HG03196 (cell line): Measurements from ENCODE around the gene SLIT3.
"Not testable (repeated sequence)": the region's sequence is repeated elsewhere in the genome, so short reads cannot be mapped to it uniquely, and the experiment has no call there.

Experiments
- ATAC-seq: cut with Tn5 transposase; IDR thresholded peaks from one replicate; pipeline ENCODE4 v1.9.1; 2021; ENCODE audit not compliant: unreplicated experiment

SLIT3 gene

DNA sequence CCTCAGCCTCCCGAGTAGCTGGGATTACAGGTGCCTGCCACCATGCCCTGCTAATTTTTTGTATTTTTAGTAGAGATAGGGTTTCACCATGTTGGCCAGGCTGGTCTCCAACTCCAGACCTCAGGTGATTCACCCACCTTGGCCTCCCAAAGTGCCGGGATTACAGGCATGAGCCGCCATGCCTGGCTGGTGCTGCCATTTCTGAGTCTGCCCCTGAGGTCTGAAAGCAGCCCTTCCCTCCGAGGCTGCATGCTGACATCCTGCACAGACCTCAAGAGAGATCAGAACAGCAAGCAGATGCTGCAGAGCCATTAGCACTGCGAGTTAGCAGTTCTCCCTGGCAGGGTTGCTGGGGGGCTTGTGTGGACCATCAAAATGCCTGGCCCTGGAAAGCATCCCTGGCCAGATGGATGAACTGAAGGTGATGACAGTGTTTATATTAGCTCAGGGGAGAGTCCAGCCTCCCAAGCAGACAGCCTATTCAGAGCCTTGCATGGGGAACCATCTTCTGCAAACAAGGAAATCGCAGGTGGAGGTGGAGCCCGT lies 545.3 kb downstream of the SLIT3 start:
- ATAC-seq: no peak

DNA sequence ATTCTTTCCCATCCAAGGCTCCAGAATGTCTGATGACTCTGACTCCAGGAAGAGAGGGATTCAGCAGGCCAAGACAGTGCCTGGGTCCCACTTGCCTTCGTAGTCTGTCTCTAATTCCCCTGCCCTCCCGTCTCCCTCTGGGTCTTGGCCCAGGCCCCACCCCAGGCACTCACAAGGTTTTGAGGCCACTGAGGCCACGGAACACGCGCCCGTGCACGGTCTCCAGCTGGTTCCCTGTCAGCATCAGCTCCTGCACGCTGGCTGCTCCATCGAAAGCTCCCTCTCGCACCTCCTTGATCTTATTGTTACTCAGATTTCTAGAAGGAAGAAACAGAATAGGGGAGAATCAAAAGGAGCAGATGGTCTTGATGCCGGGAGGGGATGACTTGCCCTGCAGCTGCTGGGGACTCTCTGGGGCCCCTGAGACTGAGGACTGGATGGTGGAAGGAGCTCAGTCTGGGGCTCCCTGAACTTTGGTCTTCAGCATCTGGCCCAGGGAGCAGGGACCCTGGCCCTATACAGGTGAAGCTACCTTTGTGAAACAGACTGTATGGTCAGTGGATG lies 547.2 kb downstream of the SLIT3 start:
- no peak for ATAC-seq

GRCh38 chr5:168752416-168753190 lies 548.3 kb downstream of the SLIT3 start:
- ATAC-seq: no peak

DNA sequence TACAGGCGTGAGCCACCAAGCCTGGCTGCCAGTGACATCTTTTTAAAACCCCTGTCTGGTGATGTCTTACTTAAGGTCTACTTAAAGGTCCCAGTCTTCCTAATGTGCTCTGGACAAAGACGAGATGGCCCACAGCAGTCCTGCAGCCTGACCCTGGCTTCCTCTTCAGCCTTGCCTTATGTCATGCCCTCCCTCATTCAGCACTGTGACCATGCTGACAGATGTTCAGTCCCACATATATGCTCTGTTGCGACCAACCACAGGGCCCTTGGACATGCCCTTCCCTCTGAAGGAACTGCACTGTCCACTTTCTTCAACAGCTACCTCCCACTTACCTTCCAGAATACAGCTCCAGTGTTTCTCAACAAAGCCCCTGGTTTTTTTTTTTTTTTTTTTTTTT lies 548.9 kb downstream of the SLIT3 start:
- ATAC-seq: no peak

- no peak for ATAC-seq
Measured at GRCh38 chr5:168750926-168751325, 550.0 kb downstream of the SLIT3 start.

DNA sequence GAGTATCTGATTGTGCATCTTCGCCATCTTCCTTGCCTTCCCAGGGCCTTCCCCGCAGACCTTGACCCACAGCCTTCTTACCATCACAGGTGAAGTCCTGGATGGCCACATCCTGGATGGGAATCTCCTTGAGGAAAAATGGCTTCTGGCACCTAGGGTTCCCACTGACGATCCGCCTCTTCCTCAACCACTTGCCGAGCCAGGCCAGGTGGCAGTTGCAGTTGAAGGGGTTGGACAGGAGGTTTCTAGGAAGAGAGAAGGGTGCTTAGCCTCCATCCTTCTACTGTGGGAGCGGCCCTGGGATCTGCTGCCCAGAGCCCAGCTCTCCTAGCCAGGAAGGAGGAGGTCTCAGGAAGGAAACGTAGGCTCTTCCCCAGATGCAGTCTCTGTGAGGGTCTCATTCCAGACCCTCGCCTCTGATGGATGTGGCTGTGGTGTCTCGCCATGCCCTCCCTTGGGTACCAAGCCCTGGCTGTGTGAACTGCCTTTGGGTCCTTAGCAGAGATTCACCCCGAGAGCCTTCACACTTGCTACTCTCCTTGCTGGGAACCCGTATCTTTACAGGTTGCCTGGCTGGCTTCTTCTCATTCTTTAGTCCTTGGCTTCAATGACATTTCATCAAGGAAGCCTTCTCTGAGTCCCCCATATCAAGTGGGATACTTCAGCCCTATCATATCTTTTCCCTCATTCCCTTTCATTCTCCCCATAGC lies 551.4 kb downstream of the SLIT3 start:
- no peak for ATAC-seq

DNA sequence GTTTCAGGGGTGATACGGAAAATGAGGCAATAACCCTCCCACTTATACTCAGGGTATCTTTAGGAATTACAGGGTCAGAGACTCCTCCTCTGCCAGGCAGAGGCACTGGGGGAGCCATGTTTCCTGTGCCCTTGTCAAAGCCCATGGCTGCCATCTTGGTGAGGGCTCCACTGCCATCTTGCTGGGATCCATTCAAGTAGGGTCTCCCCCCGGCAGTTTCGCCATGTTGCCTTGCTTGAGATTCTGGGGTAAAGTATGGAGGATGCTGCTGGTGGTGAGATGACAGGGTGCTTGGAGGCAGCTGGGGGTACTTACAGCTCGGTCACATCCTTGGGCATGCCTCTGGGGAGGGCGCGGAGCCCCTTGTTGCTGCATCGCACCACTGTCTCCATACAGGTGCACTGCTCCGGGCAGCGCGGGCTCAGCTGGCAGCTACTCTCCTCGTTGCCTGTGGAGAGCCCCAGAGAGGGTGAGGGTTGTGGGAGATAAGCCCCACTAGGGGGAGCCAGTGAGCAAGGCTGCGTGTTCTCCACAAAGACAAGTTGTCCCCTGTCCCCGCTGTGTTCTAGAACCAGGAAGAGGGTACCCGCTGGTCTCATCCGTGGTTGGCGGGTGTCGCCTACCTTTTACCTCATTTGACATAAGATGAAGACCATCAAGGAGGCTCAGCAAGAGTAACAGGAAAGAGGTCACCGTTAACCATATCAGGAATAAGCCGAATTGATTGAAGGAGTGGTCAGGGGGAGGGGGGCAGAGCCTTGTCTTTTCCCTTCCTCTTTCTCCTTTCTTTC lies 552.8 kb downstream of the SLIT3 start:
- ATAC-seq: peak; percentile 77

DNA sequence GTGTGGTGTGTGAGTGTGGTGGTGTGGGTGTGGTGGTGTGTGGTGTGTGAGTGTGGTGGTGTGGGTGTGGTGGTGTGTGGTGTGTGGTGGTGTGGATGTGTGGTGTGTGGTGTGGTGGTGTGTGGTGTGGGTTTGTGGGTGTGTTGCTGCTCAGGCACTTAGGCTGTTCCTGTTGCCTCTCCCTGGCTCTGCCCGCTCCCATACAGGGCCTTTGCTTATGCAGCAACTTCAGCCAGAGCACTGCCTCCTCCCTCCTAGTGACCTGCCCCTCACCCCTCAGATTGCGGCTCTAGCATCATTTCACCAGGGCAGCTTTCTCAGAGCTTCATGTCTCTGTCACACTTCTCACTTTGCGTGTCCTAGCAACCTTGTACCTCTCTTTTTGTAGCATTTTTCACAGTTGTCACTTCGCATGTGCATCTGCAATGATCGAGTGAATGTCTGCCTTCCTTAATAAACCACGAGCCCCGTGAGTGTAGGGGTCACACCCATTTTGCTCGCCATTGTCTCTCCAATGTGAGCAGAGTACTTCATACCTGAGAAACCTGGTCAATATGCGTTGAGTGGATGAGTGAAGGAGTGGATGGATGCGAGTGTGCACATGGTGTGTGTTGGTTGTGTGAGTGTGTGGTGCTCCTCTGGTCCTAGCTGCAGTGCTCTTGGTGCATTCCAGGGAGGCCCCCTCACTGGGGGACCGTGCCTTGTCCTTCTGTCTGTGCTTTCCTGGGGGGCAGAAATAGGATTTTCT lies 553.9 kb downstream of the SLIT3 start:
- no peak for ATAC-seq

- ATAC-seq: not testable (repeated sequence)
Measured at GRCh38 chr5:168746126-168746892, 554.6 kb downstream of the SLIT3 start.

GRCh38 chr5:168743617-168744016 lies 557.3 kb downstream of the SLIT3 start:
- ATAC-seq: no peak

DNA sequence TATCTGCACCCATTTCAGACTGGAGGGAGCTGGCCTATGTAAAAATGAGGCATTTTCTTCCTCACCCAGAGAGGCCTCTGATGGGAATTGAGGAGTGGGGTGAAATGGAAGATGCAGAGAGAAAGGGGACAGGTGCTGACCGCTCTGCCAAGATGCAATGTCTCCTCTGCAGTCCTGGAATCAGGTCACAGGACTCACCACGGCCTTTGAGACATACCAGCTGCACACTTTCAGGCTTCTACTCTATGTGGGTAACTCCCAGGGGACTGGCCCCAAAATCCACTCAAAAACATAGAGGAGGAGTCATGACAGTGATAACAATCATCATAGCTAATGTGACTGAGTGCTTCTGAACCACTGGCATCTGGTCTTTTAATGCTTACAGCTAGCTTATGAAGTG lies 558.6 kb downstream of the SLIT3 start:
- not testable (repeated sequence) for ATAC-seq

DNA sequence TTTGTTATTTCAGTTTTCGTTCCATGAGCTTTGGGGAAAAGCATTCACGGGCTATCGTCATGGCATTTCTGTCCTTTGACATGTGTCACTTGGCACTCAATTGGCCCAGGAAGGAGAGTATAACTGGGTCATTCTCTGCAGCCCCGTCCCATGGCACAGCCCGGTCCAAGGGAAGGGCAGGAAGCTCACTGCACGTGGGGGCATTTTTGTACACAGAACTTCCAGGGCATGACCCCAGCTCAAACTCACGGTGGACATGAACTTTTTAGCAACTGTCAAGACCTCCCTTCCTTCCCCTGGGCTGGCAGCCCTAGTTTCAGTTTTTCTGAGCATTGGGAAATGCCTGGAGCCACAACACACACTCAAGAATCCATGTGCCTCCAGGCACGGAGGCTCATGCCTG lies 560.1 kb downstream of the SLIT3 start:
- ATAC-seq: no peak

DNA sequence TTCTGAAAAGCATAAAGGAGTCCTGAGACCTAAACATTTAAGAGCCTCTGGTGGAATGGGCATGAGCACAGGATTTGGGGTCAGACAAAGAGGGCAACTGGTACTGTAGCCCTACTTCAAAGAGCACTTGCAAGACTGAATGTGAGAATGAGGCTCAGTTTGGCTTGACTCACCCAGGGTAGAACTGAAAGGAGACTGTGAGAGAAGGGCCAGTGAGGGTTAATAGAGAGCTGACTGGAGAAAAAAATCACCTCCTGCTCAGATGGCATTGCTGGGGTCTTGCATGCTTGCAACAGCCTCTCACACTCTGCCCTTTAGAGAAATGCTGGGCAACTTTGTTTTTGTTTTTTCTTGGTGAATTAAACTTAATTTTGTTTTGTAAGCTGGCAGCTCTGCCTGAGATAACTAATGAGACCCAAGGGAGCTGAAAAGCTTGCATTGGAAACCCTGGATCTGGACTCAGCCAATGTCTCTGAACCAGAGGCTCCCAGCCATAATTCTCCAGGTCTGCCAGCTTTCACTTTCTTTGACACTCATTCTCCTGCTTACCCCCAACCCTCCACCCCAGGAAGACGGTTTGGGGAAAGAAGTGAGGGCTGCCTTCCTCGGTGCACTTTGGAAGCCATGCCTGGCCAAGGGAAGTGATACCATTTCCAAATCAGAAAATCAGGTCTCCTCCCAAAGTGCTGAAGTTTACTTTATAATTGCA lies 560.7 kb downstream of the SLIT3 start:
- no peak for ATAC-seq

DNA sequence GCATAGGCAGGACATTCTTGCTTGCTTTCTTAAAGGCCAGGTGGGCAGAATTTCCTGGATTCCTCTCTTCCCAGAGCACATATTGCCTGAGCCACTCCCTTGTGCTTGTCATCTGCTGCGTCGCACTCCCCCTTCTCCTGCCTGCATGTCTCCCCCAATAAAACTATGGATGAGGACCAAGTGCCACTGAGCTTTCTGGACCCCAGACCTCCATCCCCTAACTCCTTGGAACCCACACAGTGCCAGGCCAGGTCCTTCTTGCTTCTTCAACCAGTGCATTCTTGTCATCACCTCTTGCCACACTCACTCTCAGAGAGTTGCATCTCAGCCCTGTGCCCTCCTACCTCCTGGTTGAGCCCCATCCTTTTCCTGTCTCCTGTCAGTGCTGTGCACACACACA lies 563.9 kb downstream of the SLIT3 start:
- ATAC-seq: no peak

DNA sequence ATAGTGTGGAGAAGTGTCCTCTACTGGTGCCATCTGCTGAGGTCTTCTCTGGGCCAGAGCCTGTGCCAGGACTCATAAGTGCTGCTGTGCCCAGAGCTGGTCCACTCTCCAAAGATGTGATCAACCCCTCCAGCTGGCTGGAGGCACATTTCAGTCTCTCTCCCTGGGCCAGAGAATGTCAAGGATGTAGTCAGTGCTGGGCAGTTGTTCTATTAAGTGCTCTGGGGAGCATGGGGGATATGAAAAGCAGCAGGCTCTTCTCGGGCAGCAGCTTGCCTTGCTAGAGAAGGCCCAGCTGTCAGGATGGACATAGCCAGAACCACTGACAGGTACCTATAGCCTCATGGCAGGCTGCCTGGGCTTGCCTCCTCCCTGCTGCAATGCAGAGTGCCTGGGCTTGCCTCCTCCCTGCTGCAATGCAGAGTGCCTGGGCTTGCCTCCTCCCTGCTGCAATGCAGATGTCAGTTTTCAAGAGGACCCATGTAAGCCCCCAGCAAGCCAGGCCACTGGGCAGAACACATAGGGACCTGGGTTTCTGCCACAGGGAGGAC lies 564.6 kb downstream of the SLIT3 start:
- ATAC-seq: no peak

DNA sequence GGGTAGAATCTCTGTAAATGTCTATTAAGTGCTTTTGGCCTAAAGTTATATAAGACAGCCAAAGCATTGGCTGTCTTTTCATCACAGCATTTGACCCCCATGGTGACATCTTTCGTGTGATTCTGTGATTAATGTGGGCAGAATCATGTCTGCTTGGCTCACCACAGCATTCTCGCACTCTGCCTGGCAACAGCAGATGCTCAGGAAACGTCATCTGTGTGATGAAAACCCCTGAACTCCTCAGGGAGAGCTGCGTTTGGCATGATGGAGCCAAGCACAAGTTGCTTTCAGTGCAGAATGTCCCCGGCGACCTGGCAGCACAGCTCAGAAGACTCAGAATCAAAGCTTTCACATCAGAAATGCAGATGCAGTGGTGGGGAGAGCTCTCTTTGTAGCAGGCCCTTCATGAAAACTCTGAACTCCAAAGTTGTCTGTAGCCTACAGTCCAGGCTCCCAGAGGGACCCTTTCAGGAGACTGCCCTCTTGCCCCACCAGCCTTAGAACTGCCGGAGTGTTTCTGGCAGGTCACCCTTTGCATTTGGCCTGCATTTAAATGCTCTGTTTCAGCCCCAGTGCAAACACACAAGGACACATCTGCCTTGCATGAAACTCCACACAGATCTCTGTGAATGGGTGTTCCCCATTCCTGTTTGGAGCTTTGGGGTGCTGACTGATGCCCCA lies 566.2 kb downstream of the SLIT3 start:
- no peak for ATAC-seq

DNA sequence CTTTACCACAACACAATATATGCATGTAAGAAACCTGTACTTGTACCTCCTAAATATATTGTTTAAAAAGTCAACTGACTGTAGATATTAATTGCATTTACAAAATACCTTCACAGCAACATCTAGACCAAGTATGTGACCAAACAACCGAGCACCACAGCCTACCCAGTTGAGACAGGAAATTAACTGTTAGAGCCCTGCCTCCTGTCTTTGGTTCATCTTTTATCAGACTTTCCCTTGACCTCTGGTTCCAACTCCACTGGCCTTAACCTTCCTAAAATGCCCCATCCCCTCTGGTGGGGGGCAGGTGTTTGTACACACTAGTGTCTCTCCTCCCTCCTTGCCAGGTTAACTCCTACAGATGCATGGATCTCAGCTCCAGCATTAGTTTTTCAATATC lies 566.8 kb downstream of the SLIT3 start:
- ATAC-seq: no peak

- no peak for ATAC-seq
Measured at GRCh38 chr5:168728546-168729211, 572.3 kb downstream of the SLIT3 start.
